Neural progenitor cell (in vitro differentiated cells): ENCODE results near the gene RNASE13. TPM values are rescaled to one million over a fixed set of nuclear protein-coding genes. Genes with fewer than 3 reads are reported as not detected.

Experiments used
- DNase-seq: peaks from one replicate; pipeline ENCODE4 v3.0.0-alpha.2; 2016; ENCODE audit warnings: low spot score
- H2AFZ ChIP-seq: fragments of 200-600 bp; sonication (generic); replicated peaks from 2 replicates; pipeline ENCODE4 v1.6.1; 2016; ENCODE audit warnings: antibody characterized with exemption
- H3F3A ChIP-seq: fragments of 200-600 bp; sonication (generic); 2 replicates; pipeline ENCODE4 v1.6.1; 2016; ENCODE audit warnings: antibody characterized with exemption, low read depth
- H3K27ac ChIP-seq: fragments of 200-600 bp; sonication (generic); 2 replicates; pipeline ENCODE4 v1.5.1; 2016; ENCODE audit warnings: mild to moderate bottlenecking
- H3K27me3 ChIP-seq: fragments of 200-600 bp; sonication (generic); 2 replicates; pipeline ENCODE4 v1.6.1; 2016; ENCODE audit warnings: mild to moderate bottlenecking, moderate library complexity
- H3K36me3 ChIP-seq: fragments of 200-600 bp; sonication (generic); 2 replicates; pipeline ENCODE4 v1.5.1; 2016
- H3K4me1 ChIP-seq: fragments of 200-600 bp; sonication (generic); 2 replicates; pipeline ENCODE4 v1.6.1; 2016; ENCODE audit warnings: mixed run types
- H3K4me2 ChIP-seq: fragments of 200-600 bp; sonication (generic); 2 replicates; pipeline ENCODE4 v1.6.1; 2016
- H3K4me3 ChIP-seq: fragments of 200-600 bp; sonication (generic); 2 replicates; pipeline ENCODE4 v1.5.1; 2016
- H3K79me2 ChIP-seq: fragments of 200-600 bp; sonication (generic); 2 replicates; pipeline ENCODE4 v1.6.1; 2016; ENCODE audit warnings: low read depth
- H3K9ac ChIP-seq: fragments of 200-600 bp; sonication (generic); 2 replicates; pipeline ENCODE4 v1.6.1; 2016
- H3K9me3 ChIP-seq: fragments of 200-600 bp; sonication (generic); 2 replicates; pipeline ENCODE4 v1.5.1; 2016; ENCODE audit warnings: low read depth
- H4K20me1 ChIP-seq: fragments of 200-600 bp; sonication (generic); 2 replicates; pipeline ENCODE4 v1.6.1; 2016; ENCODE audit warnings: low read depth
- H3K27ac Mint-ChIP-seq: 3 replicates; pipeline ENCODE4 v1.8.0; 2021; ENCODE audit warnings: mixed read lengths
- H3K27me3 Mint-ChIP-seq: 2 replicates; pipeline ENCODE4 v1.8.0; 2022; ENCODE audit warnings: low read depth, mild to moderate bottlenecking, inconsistent platforms, moderate library complexity, mixed read lengths; ENCODE audit not compliant: insufficient read depth
- H3K36me3 Mint-ChIP-seq: 3 replicates; pipeline ENCODE4 v1.8.0; 2021; ENCODE audit warnings: mixed read lengths
- H3K4me1 Mint-ChIP-seq: 3 replicates; pipeline ENCODE4 v1.8.0; 2021; ENCODE audit warnings: mixed read lengths
- H3K4me3 Mint-ChIP-seq: 3 replicates; pipeline ENCODE4 v1.8.0; 2021; ENCODE audit warnings: mild to moderate bottlenecking, moderate library complexity, mixed read lengths
- H3K9me3 Mint-ChIP-seq: 3 replicates; pipeline ENCODE4 v1.8.0; 2020; ENCODE audit warnings: mixed read lengths
- EZH2 ChIP-seq: fragments of 200-600 bp; sonication (generic); IDR thresholded peaks from 2 replicates; pipeline ENCODE4 v1.6.1; 2017; ENCODE audit warnings: antibody characterized with exemption, mild to moderate bottlenecking, moderate library complexity
- EZH2phosphoT487 ChIP-seq: fragments of 200-600 bp; sonication (generic); IDR thresholded peaks from 2 replicates; pipeline ENCODE4 v1.6.1; 2017; ENCODE audit warnings: antibody characterized with exemption
- total RNA-seq: library from RNA; depleted of rRNA; stranded (reverse); fragments of >200 nt; gene quantifications from 2 replicates; pipeline ENCODE4 v1.2.3, GENCODE V29; 2015; ENCODE audit warnings: low replicate concordance
- TF ChIP-seq, protein P1 (sequence below): fragments of 200-600 bp; sonication (generic); IDR thresholded peaks from 2 replicates; pipeline ENCODE4 v1.5.1; 2017; ENCODE audit warnings: antibody characterized with exemption, mild to moderate bottlenecking

Gene RNASE13
- total RNA-seq, 1 donor from 2014 or later, result not detected

DNA sequence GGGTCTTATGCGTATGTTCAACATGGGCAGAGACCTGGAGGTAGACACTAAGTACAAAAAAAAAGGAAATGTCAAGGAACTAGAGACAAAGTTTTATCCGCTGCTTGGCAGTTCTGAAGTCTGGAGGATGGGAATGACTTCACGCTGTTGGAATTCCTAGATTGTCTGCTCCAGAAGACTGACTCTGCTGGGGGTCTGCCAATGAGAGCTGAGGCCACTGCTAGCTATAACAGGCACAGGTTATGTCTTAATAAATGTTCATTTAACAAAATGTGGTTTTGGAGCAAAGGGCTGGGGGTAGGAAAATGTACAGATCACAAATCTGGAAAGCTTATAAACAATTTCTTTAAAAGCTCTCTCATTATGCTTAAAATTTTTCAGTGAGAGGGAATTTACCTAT lies 28.9 kb upstream of the RNASE13 start:
- TF ChIP-seq EZH2, result no peak
- TF ChIP-seq EZH2phosphoT487, result no peak
- TF ChIP-seq, protein P1, sequence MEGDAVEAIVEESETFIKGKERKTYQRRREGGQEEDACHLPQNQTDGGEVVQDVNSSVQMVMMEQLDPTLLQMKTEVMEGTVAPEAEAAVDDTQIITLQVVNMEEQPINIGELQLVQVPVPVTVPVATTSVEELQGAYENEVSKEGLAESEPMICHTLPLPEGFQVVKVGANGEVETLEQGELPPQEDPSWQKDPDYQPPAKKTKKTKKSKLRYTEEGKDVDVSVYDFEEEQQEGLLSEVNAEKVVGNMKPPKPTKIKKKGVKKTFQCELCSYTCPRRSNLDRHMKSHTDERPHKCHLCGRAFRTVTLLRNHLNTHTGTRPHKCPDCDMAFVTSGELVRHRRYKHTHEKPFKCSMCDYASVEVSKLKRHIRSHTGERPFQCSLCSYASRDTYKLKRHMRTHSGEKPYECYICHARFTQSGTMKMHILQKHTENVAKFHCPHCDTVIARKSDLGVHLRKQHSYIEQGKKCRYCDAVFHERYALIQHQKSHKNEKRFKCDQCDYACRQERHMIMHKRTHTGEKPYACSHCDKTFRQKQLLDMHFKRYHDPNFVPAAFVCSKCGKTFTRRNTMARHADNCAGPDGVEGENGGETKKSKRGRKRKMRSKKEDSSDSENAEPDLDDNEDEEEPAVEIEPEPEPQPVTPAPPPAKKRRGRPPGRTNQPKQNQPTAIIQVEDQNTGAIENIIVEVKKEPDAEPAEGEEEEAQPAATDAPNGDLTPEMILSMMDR, result no peak
- no peaks in the 10 kb centered on the region for H3K36me3 ChIP-seq
- peaks cover 9% of the 10 kb centered on the region for H3K27me3 Mint-ChIP-seq
- H3K4me2 ChIP-seq, result no peak overlapping the region
- H3K27ac Mint-ChIP-seq, result peak overlapping the region; percentile 22
- H3K4me1 Mint-ChIP-seq, result peaks cover 22% of the 10 kb centered on the region
- H4K20me1 ChIP-seq, result no peaks in the 10 kb centered on the region
- H3F3A ChIP-seq, result peaks cover 8% of the 10 kb centered on the region
- H3K4me3 ChIP-seq, result no peak overlapping the region
- H3K9me3 Mint-ChIP-seq, result no peaks in the 10 kb centered on the region
- H3K36me3 Mint-ChIP-seq, result no peaks in the 10 kb centered on the region
- no peak overlapping the region for H3K9ac ChIP-seq
- no peaks in the 10 kb centered on the region for H3K9me3 ChIP-seq
- peaks cover 7% of the 10 kb centered on the region for H3K4me1 ChIP-seq
- no peak overlapping the region for H2AFZ ChIP-seq
- H3K79me2 ChIP-seq, result no peaks in the 10 kb centered on the region
- H3K27me3 ChIP-seq, result peaks cover 7% of the 10 kb centered on the region
- peak overlapping the region; percentile 40 for H3K4me3 Mint-ChIP-seq
- H3K27ac ChIP-seq, result no peak overlapping the region
- DNase-seq, result peak; percentile 39

DNA sequence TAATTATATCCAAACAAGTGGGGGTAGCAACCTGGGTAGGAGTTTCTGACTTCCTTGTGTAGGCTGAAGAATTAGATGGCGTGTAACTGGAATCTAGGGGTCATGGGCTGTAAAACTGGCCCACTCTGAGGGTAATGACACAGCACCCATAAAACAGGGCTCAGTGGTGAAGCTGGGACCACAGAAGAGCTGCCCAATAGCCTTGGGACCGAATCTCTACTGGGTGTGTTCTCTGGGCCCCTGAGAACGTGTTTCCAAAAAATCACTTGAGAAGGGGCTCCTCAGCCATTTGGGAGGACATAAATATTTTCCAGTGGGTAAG lies 26.7 kb upstream of the RNASE13 start:
- no peaks in the 10 kb centered on the region for H3K9me3 ChIP-seq
- no peaks in the 10 kb centered on the region for H3K36me3 ChIP-seq
- H3F3A ChIP-seq, result no peaks in the 10 kb centered on the region
- no peak overlapping the region for H3K4me2 ChIP-seq
- H3K27ac ChIP-seq, result no peak overlapping the region
- no peaks in the 10 kb centered on the region for H3K27me3 ChIP-seq
- Mint-ChIP-seq H3K4me1 (peaks cover 21% of the 10 kb centered on the region), H3K27ac (no peak overlapping the region), H3K9me3 (no peaks in the 10 kb centered on the region), H3K36me3 (no peaks in the 10 kb centered on the region), H3K27me3 (peaks cover 5% of the 10 kb centered on the region), H3K4me3 (no peak overlapping the region)
- no peak overlapping the region for H2AFZ ChIP-seq
- no peaks in the 10 kb centered on the region for H4K20me1 ChIP-seq
- H3K4me3 ChIP-seq, result no peak overlapping the region
- no peaks in the 10 kb centered on the region for H3K79me2 ChIP-seq
- TF ChIP-seq EZH2phosphoT487 (no peak), EZH2 (no peak)
- TF ChIP-seq, protein P1, result no peak
- H3K9ac ChIP-seq, result no peak overlapping the region
- no peak for DNase-seq
- peaks cover 4% of the 10 kb centered on the region for H3K4me1 ChIP-seq

DNA sequence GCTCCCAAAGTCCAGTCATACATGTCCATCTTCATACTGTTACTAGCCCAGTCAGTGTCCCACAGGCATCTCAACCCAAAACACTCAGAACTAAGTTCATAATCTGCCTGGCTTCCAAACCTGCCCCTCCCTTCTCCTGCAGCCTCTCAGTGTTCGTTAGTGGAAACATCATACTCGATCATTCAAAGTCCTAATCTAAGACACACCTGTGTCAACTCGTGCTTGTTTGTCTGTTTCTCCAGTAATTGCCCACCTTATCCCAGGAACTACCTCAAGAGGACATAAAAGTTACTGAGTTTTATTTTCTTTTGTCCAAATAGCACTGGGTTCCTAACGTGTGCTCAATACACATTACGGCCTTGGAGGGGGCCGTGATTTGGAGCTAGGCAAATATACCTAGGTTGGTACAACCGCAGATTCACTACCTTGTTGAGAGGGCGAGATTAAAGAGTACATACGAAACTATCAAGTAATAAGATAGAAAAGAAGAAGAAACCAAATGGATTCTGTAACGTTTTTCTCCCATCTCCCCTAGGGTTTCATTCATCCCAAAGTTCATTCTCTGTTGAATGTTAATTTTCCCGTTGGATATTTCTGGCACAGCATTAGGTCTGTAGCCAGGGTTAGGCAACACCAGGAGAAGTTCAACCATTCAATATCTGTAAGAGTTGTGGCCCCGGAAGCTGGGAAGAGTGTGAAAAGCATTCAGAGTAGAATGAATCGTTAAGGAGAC lies 26.2 kb upstream of the RNASE13 start:
- DNase-seq, result no peak
- no peaks in the 10 kb centered on the region for H3F3A ChIP-seq
- no peaks in the 10 kb centered on the region for H3K9me3 ChIP-seq
- Mint-ChIP-seq H3K27me3 (peaks cover 5% of the 10 kb centered on the region), H3K4me1 (peaks cover 21% of the 10 kb centered on the region), H3K36me3 (no peaks in the 10 kb centered on the region), H3K4me3 (no peak overlapping the region), H3K9me3 (no peaks in the 10 kb centered on the region), H3K27ac (no peak overlapping the region)
- H3K79me2 ChIP-seq, result no peaks in the 10 kb centered on the region
- H3K36me3 ChIP-seq, result no peaks in the 10 kb centered on the region
- H4K20me1 ChIP-seq, result no peaks in the 10 kb centered on the region
- no peaks in the 10 kb centered on the region for H3K27me3 ChIP-seq
- no peak overlapping the region for H3K4me3 ChIP-seq
- no peak overlapping the region for H3K4me2 ChIP-seq
- H3K27ac ChIP-seq, result no peak overlapping the region
- peaks cover 4% of the 10 kb centered on the region for H3K4me1 ChIP-seq
- H2AFZ ChIP-seq, result no peak overlapping the region
- no peak for TF ChIP-seq EZH2
- no peak for TF ChIP-seq EZH2phosphoT487
- TF ChIP-seq, protein P1, result no peak
- no peak overlapping the region for H3K9ac ChIP-seq
